Measurements from ENCODE around the gene TMEM145. TPM values are rescaled to one million over a fixed set of nuclear protein-coding genes. Genes with fewer than 3 reads are reported as not detected.

Gene TMEM145
- total and polyA plus RNA-seq, 10 of the 15 experiments (the other 5 are each of a cell fraction or from before 2014, with no cell fraction given), result 0.04 to 0.97 (median 0.16) TPM; not detected in 4

- TF ChIP-seq, protein P1, sequence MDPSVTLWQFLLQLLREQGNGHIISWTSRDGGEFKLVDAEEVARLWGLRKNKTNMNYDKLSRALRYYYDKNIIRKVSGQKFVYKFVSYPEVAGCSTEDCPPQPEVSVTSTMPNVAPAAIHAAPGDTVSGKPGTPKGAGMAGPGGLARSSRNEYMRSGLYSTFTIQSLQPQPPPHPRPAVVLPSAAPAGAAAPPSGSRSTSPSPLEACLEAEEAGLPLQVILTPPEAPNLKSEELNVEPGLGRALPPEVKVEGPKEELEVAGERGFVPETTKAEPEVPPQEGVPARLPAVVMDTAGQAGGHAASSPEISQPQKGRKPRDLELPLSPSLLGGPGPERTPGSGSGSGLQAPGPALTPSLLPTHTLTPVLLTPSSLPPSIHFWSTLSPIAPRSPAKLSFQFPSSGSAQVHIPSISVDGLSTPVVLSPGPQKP (IDR thresholded peaks at IDR 0.05; ENCODE audit: low read depth, low read length), result no peak
- TF ChIP-seq CHD1 (IDR thresholded peaks at IDR 0.05; ENCODE audit: low read depth, low read length), result no peak
- TF ChIP-seq BACH1 (IDR thresholded peaks at IDR 0.05; ENCODE audit: borderline replicate concordance), result peak; percentile 88
- TF ChIP-seq NR2C1 (IDR thresholded peaks at IDR 0.05), result no peak
- peak; percentile 64 to 90; a peak in 3 of 4 replicates for TF ChIP-seq BHLHE40 (IDR thresholded peaks at IDR 0.05; ENCODE audit: borderline replicate concordance in 1 of 2, low read depth in 2 of 2, low read length in 1 of 2)
- TF ChIP-seq IKZF2 (IDR thresholded peaks at IDR 0.05), result no peak
- TF ChIP-seq SMARCA5 (IDR thresholded peaks at IDR 0.05), result peak; percentile 83
- no peak for TF ChIP-seq TARDBP (IDR thresholded peaks at IDR 0.05; ENCODE audit: borderline replicate concordance)
- no peak for TF ChIP-seq TAF1 (IDR thresholded peaks at IDR 0.05; ENCODE audit: borderline replicate concordance, low read depth, low read length)
- TF ChIP-seq ATF2 (IDR thresholded peaks at IDR 0.05; ENCODE audit: low read length), result no peak
- TF ChIP-seq MYC (IDR thresholded peaks at IDR 0.05; ENCODE audit: insufficient read depth, insufficient read length, insufficient replicate concordance, low read length, severe bottlenecking), result no peak
- TF ChIP-seq FOS (IDR thresholded peaks at IDR 0.05; ENCODE audit: borderline replicate concordance, extremely low read depth, insufficient read length), result no peak
- TF ChIP-seq SREBF1 (IDR thresholded peaks at IDR 0.05; ENCODE audit: low read length), result no peak
- TF ChIP-seq POLR2AphosphoS2 (IDR thresholded peaks at IDR 0.05; ENCODE audit: low read depth, low read length), result no peak
- peak; percentile 73 for TF ChIP-seq LARP7 (IDR thresholded peaks at IDR 0.05)
- TF ChIP-seq E4F1 (IDR thresholded peaks at IDR 0.05; ENCODE audit: borderline replicate concordance, partially characterized antibody), result no peak
- no peak for TF ChIP-seq RAD51 (IDR thresholded peaks at IDR 0.05)
- TF ChIP-seq IRF5 (IDR thresholded peaks at IDR 0.05; ENCODE audit: borderline replicate concordance), result no peak
- no peak for TF ChIP-seq RFX5 (IDR thresholded peaks at IDR 0.05; ENCODE audit: low read depth, low read length)
- no peak for TF ChIP-seq GABPA (IDR thresholded peaks at IDR 0.05; ENCODE audit: low read depth)
- TF ChIP-seq MYB (IDR thresholded peaks at IDR 0.05; ENCODE audit: borderline replicate concordance, low read depth, low read length), result no peak
- TF ChIP-seq ZNF274 (IDR thresholded peaks at IDR 0.05; ENCODE audit: insufficient read depth, insufficient read length), result no peak
- TF ChIP-seq CHD4 (IDR thresholded peaks at IDR 0.05), result no peak
- TF ChIP-seq BRCA1 (IDR thresholded peaks at IDR 0.05; ENCODE audit: low read depth, low read length), result no peak
- TF ChIP-seq ZNF217 (IDR thresholded peaks at IDR 0.05), result no peak
- TF ChIP-seq, protein P2, sequence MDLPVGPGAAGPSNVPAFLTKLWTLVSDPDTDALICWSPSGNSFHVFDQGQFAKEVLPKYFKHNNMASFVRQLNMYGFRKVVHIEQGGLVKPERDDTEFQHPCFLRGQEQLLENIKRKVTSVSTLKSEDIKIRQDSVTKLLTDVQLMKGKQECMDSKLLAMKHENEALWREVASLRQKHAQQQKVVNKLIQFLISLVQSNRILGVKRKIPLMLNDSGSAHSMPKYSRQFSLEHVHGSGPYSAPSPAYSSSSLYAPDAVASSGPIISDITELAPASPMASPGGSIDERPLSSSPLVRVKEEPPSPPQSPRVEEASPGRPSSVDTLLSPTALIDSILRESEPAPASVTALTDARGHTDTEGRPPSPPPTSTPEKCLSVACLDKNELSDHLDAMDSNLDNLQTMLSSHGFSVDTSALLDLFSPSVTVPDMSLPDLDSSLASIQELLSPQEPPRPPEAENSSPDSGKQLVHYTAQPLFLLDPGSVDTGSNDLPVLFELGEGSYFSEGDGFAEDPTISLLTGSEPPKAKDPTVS (IDR thresholded peaks at IDR 0.05; ENCODE audit: low read depth, low read length), result no peak
Observed at GRCh38 chr19:42284066-42284501, 29.0 kb upstream of the TMEM145 start (continued).

Measured in GM12878 (cell line).